Gastroesophageal sphincter (tissue), 4 donors: ENCODE measurements around the gene NEO1. TPM values are rescaled to one million over a fixed set of nuclear protein-coding genes. Genes with fewer than 3 reads are reported as not detected.

Experiments
- ATAC-seq: fragments of 150-250 bp; one replicate; pipeline ENCODE4 v1.9.1; 2016; ENCODE audit warnings: mild to moderate bottlenecking, moderate library complexity
- H3K27ac ChIP-seq, 4 donors: fragments of 200-600 bp; sonication (generic) in 3 of 4; 1 replicate in 3 of 4; 2 replicates in 1 of 4; pipeline ENCODE4 v1.5.1; 2016 to 2019
- H3K27me3 ChIP-seq: fragments of 200-600 bp; sonication (generic); one replicate; pipeline ENCODE4 v1.5.1; 2019
- H3K36me3 ChIP-seq, 2 donors: fragments of 200-600 bp; sonication (generic); one replicate each; pipeline ENCODE4 v1.5.1; 2019; ENCODE audit warnings: control low read depth in 1 of 2
- H3K4me1 ChIP-seq, 3 donors: fragments of 200-600 bp; sonication (generic); 1 replicate in 2 of 3; 2 replicates in 1 of 3; pipeline ENCODE4 v1.5.1; 2016 to 2019; ENCODE audit warnings: control low read depth in 2 of 3
- H3K4me3 ChIP-seq, 2 donors: fragments of 200-600 bp; sonication (generic); one replicate each; pipeline ENCODE4 v1.5.1; 2019; ENCODE audit warnings: mild to moderate bottlenecking in 1 of 2, moderate library complexity in 1 of 2
- H3K9me3 ChIP-seq, 3 donors: fragments of 200-600 bp; sonication (generic); one replicate each; pipeline ENCODE4 v1.5.1; 2017 to 2019; ENCODE audit warnings: control low read depth in 2 of 3
- CTCF ChIP-seq, 4 experiments: fragments of 200-600 bp in 2 of 4; fragments of 450-650 bp in 2 of 4; sonication (generic) in 1 of 4; IDR thresholded peaks; one replicate each; pipeline ENCODE4 v1.5.1; 2017 to 2019; ENCODE audit warnings: antibody characterized with exemption in 4 of 4, mild to moderate bottlenecking in 2 of 4, moderate library complexity in 2 of 4
- EP300 ChIP-seq: sonication (generic); formaldehyde crosslinking; IDR thresholded peaks from one replicate; pipeline ENCODE4 v1.6.1; 2017; ENCODE audit warnings: antibody characterized with exemption, mild to moderate bottlenecking
- POLR2A ChIP-seq, 2 donors: fragments of 450-650 bp; IDR thresholded peaks; one replicate each; pipeline ENCODE4 v1.6.1; 2017; ENCODE audit warnings: antibody characterized with exemption in 2 of 2, mild to moderate bottlenecking in 2 of 2, moderate library complexity in 1 of 2
- POLR2AphosphoS5 ChIP-seq: sonication (generic); formaldehyde crosslinking; IDR thresholded peaks from one replicate; pipeline ENCODE4 v1.6.1; 2017; ENCODE audit warnings: antibody characterized with exemption
- WGBS, 2 donors: methylation state at CpG; one replicate each; pipeline ENCODE4 v1.1.5; 2018; ENCODE audit warnings: low coverage in 1 of 2; 5-methylcytosine and 5-hydroxymethylcytosine counted together
- total RNA-seq, 4 donors: library from RNA; depleted of rRNA; stranded (reverse); fragments of >200 nt; gene quantifications; one replicate each; pipeline ENCODE4 v1.1.0, GENCODE V29; 2016

The NEO1 gene
- total RNA-seq, 4 donors from 2014 or later, result 28.3 to 61.7 (median 36.1) TPM

GRCh38 chr15:73023071-73023470 lies 29.2 kb upstream of the NEO1 start:
- ATAC-seq, result no peak

GRCh38 chr15:73024168-73024567 lies 28.1 kb upstream of the NEO1 start:
- H3K36me3 ChIP-seq, result no peaks in the 10 kb centered on the region
- 100% methylated on average over 3 of the region's 4 CpGs; no CpG with 5 or more reads in 1 of the 2 donors for WGBS, 2 donors

More at GRCh38 chr15:73023071-73023470, 29.2 kb upstream of the NEO1 start:
- TF ChIP-seq EP300 (no peak), CTCF (IDR thresholded peaks at IDR 0.05) (no peak), POLR2A (IDR thresholded peaks at IDR 0.05) (no peak), POLR2AphosphoS5 (no peak)
- H3K9me3 ChIP-seq, result no peaks in the 10 kb centered on the region
- no peak overlapping the region for H3K4me3 ChIP-seq
- WGBS, 2 donors, result 64% methylated on average over 3 of the region's 3 CpGs; no CpG with 5 or more reads in 1 of the 2 donors
- H3K27me3 ChIP-seq, result peaks cover 36% of the 10 kb centered on the region
- H3K27ac ChIP-seq, result no peak overlapping the region
- no peaks in the 10 kb centered on the region for H3K36me3 ChIP-seq
- H3K4me1 ChIP-seq, result no peaks in the 10 kb centered on the region

GRCh38 chr15:73026511-73027054 lies 25.7 kb upstream of the NEO1 start:
- no peak for ATAC-seq
- WGBS, 2 donors, result 60 to 78% methylated on average over 2 to 3 of the region's 4 CpGs
- Histone ChIP-seq H3K4me3 (no peak overlapping the region), H3K27ac (no peak overlapping the region), H3K27me3 (peaks cover 36% of the 10 kb centered on the region), H3K4me1 (no peaks in the 10 kb centered on the region), H3K36me3 (no peaks in the 10 kb centered on the region), H3K9me3 (no peaks in the 10 kb centered on the region)
- TF ChIP-seq POLR2A (IDR thresholded peaks at IDR 0.05) (no peak), CTCF (IDR thresholded peaks at IDR 0.05) (no peak), POLR2AphosphoS5 (no peak), EP300 (no peak)

More at GRCh38 chr15:73024168-73024567, 28.1 kb upstream of the NEO1 start:
- H3K4me1 ChIP-seq, result no peaks in the 10 kb centered on the region
- no peak overlapping the region for H3K4me3 ChIP-seq
- ATAC-seq, result no peak
- no peak overlapping the region for H3K27ac ChIP-seq
- no peak for TF ChIP-seq CTCF (IDR thresholded peaks at IDR 0.05)
- no peak for TF ChIP-seq EP300
- TF ChIP-seq POLR2AphosphoS5, result no peak
- no peak for TF ChIP-seq POLR2A (IDR thresholded peaks at IDR 0.05)
- H3K9me3 ChIP-seq, result no peaks in the 10 kb centered on the region
- H3K27me3 ChIP-seq, result peaks cover 36% of the 10 kb centered on the region

- Histone ChIP-seq H3K4me3 (no peak overlapping the region), H3K4me1 (no peaks in the 10 kb centered on the region), H3K27me3 (peaks cover 34% of the 10 kb centered on the region), H3K36me3 (no peaks in the 10 kb centered on the region), H3K27ac (no peak overlapping the region), H3K9me3 (no peaks in the 10 kb centered on the region)
- TF ChIP-seq CTCF (IDR thresholded peaks at IDR 0.05) (no peak), EP300 (no peak), POLR2A (IDR thresholded peaks at IDR 0.05) (no peak), POLR2AphosphoS5 (no peak)
- no peak for ATAC-seq
- WGBS, 2 donors, result 88 to 89% methylated on average over 2 to 6 of the region's 6 CpGs
These were observed 24.2 kb upstream of the NEO1 start for GRCh38 chr15:73028031-73028430.

GRCh38 chr15:73028831-73029451 lies 23.3 kb upstream of the NEO1 start:
- Histone ChIP-seq H3K4me1 (no peaks in the 10 kb centered on the region), H3K36me3 (no peaks in the 10 kb centered on the region), H3K4me3 (no peak overlapping the region), H3K27ac (no peak overlapping the region), H3K27me3 (peaks cover 28% of the 10 kb centered on the region), H3K9me3 (no peaks in the 10 kb centered on the region)
- ATAC-seq, result no peak
- WGBS, 2 donors, result 54 to 65% methylated on average over 7 of the region's 7 CpGs
- TF ChIP-seq POLR2A (IDR thresholded peaks at IDR 0.05) (no peak), CTCF (IDR thresholded peaks at IDR 0.05) (no peak), EP300 (no peak), POLR2AphosphoS5 (no peak)
